ENCODE data around the gene IL1R2.

IL1R2 gene

GRCh38 chr2:102046135-102046986 is 54.6 kb downstream of the IL1R2 start:
- TF ChIP-seq CTCF (IDR thresholded peaks at IDR 0.05; ENCODE audit: low read depth, low read length, poor library complexity, severe bottlenecking) (no peak), EZH2phosphoT487 (IDR thresholded peaks at IDR 0.05; ENCODE audit: borderline replicate concordance, low read length) (no peak; the same call in 1 of the 2 replicates)
- no peaks in the 10 kb centered on the region for H3K36me3 ChIP-seq (ENCODE audit: control insufficient read depth, low read length)

GRCh38 chr2:102048465-102048864 is 56.7 kb downstream of the IL1R2 start:
- Histone ChIP-seq H3K27me3 (ENCODE audit: control insufficient read depth, low read length) (peaks cover 6% of the 10 kb centered on the region; the same call in 1 of the 2 replicates), H3K4me3 (ENCODE audit: low read length) (no peak overlapping the region)

More at GRCh38 chr2:102046135-102046986, 54.6 kb downstream of the IL1R2 start:
- Histone ChIP-seq H3K4me1 (ENCODE audit: control insufficient read depth, low read length) (no peaks in the 10 kb centered on the region), H3K4me2 (ENCODE audit: low read length) (no peak overlapping the region), H3K27me3 (ENCODE audit: control insufficient read depth, low read length) (peaks cover 6% of the 10 kb centered on the region; the same call in 1 of the 2 replicates), H3F3A (ENCODE audit: control insufficient read depth, insufficient read depth) (no peaks in the 10 kb centered on the region), H3K9me3 (ENCODE audit: control insufficient read depth, insufficient read depth, low read length) (no peaks in the 10 kb centered on the region), H3K79me2 (ENCODE audit: control insufficient read depth, low read length) (no peaks in the 10 kb centered on the region), H3K4me3 (ENCODE audit: low read length) (no peak overlapping the region), H3K9me2 (replicated peaks; ENCODE audit: control insufficient read depth, low read length) (no peaks in the 10 kb centered on the region), H3K27ac (ENCODE audit: low read depth, low read length) (no peak overlapping the region), H4K20me1 (ENCODE audit: control insufficient read depth, insufficient read depth, low read depth, low read length) (no peaks in the 10 kb centered on the region)

GRCh38 chr2:102049756-102050443 is 58.1 kb downstream of the IL1R2 start:
- no peaks in the 10 kb centered on the region for H4K20me1 ChIP-seq (ENCODE audit: control insufficient read depth, insufficient read depth, low read depth, low read length)
- H3K4me1 ChIP-seq (ENCODE audit: control insufficient read depth, low read length), result no peaks in the 10 kb centered on the region
- H3K27ac ChIP-seq (ENCODE audit: low read depth, low read length), result no peak overlapping the region
- peaks cover 6% of the 10 kb centered on the region; the same call in 1 of the 2 replicates for H3K27me3 ChIP-seq (ENCODE audit: control insufficient read depth, low read length)
- no peaks in the 10 kb centered on the region for H3K79me2 ChIP-seq (ENCODE audit: control insufficient read depth, low read length)
- H3K9me3 ChIP-seq (ENCODE audit: control insufficient read depth, insufficient read depth, low read length), result no peaks in the 10 kb centered on the region
- TF ChIP-seq CTCF (IDR thresholded peaks at IDR 0.05; ENCODE audit: low read depth, low read length, poor library complexity, severe bottlenecking), result no peak
- TF ChIP-seq EZH2phosphoT487 (IDR thresholded peaks at IDR 0.05; ENCODE audit: borderline replicate concordance, low read length), result no peak
- H3K4me3 ChIP-seq (ENCODE audit: low read length), result no peak overlapping the region
- H3K9me2 ChIP-seq (replicated peaks; ENCODE audit: control insufficient read depth, low read length), result no peaks in the 10 kb centered on the region
- no peaks in the 10 kb centered on the region for H3K36me3 ChIP-seq (ENCODE audit: control insufficient read depth, low read length)
- H3F3A ChIP-seq (ENCODE audit: control insufficient read depth, insufficient read depth), result no peaks in the 10 kb centered on the region
- no peak overlapping the region for H3K4me2 ChIP-seq (ENCODE audit: low read length)

More at GRCh38 chr2:102048465-102048864, 56.7 kb downstream of the IL1R2 start:
- Histone ChIP-seq H4K20me1 (ENCODE audit: control insufficient read depth, insufficient read depth, low read depth, low read length) (no peaks in the 10 kb centered on the region), H3K9me3 (ENCODE audit: control insufficient read depth, insufficient read depth, low read length) (no peaks in the 10 kb centered on the region), H3K4me2 (ENCODE audit: low read length) (no peak overlapping the region), H3K4me1 (ENCODE audit: control insufficient read depth, low read length) (no peaks in the 10 kb centered on the region), H3K36me3 (ENCODE audit: control insufficient read depth, low read length) (no peaks in the 10 kb centered on the region), H3F3A (ENCODE audit: control insufficient read depth, insufficient read depth) (no peaks in the 10 kb centered on the region), H3K9me2 (replicated peaks; ENCODE audit: control insufficient read depth, low read length) (no peaks in the 10 kb centered on the region), H3K27ac (ENCODE audit: low read depth, low read length) (no peak overlapping the region), H3K79me2 (ENCODE audit: control insufficient read depth, low read length) (no peaks in the 10 kb centered on the region)
- TF ChIP-seq EZH2phosphoT487 (IDR thresholded peaks at IDR 0.05; ENCODE audit: borderline replicate concordance, low read length), result no peak
- no peak for TF ChIP-seq CTCF (IDR thresholded peaks at IDR 0.05; ENCODE audit: low read depth, low read length, poor library complexity, severe bottlenecking)
